Fibroblast of pulmonary artery (primary cell): ENCODE results near the gene WIF1.

Source experiments
- DNase-seq: peaks from one replicate; pipeline ENCODE4 v3.0.0-alpha.2; 2010; ENCODE audit warnings: low read depth
- H3K4me3 ChIP-seq: replicated peaks from 2 replicates; pipeline ENCODE4 v1.5.1; 2011; ENCODE audit warnings: low read depth, mild to moderate bottlenecking, control low read depth, low read length, moderate library complexity
- CTCF ChIP-seq: IDR thresholded peaks from 2 replicates; pipeline ENCODE4 v1.5.1; 2011; ENCODE audit warnings: mild to moderate bottlenecking, control low read depth, low read length, inconsistent platforms; ENCODE audit errors: missing control alignments

Gene WIF1

DNA sequence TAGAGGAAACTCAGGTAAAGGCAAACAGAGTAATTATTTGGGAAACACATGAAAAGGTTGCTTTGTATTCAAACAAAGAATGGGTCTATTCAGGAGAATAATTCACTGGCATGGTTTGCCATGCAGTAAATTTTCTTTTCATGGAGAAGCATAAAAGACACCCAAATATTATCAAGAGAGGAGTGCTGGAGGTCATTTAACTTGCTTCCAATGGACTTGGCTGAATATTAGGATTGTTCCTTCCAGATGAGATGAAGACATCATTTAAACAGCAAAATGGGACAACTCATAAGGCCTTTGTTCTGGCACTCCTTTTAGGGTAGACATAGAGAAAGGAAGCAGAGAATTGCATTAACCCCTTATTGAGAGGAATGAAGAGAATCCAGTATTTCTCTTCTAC is 38.7 kb downstream of the WIF1 start:
- H3K4me3 ChIP-seq = no peak overlapping the region
- no peak for DNase-seq
- TF ChIP-seq CTCF = no peak

DNA sequence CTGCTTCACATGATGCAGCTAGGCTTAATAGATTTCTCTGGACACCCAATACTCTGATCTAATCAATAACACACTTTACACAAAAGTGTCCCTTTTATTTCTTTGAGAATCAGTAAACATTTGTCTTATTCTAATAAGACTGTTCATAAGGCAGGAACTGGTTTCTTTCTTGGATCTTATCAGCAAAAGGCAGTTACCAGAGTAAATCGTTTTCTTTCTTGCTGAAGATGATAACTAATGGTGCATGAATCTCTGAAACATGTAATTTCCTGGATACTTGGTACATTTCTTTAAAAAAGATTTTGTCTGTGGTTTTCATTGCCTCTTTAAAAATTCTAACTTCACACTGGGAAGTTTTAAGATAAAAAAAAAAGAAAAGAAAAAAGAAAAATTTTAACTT is 39.6 kb downstream of the WIF1 start:
- no peak overlapping the region for H3K4me3 ChIP-seq
- no peak for DNase-seq
- TF ChIP-seq CTCF = no peak

DNA sequence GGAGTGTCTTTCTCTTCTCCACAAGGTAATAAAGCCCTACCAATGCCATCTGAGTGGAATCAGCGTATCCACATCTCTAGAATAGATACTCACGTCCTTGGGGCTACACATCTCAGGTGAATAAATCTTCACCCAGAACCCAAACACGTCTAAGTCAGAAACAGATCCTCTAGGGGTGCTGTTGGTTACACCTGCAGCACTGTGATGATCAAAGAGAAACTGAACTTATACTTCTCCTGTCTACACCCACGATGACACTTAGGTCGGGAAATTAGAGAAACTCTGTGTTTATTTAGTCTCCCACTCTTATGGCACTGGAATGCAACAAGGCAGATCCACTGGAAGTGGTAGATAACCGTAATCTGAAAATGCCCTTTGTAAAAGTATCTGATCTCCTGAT is 46.2 kb downstream of the WIF1 start:
- H3K4me3 ChIP-seq = no peak overlapping the region
- DNase-seq = no peak
- no peak for TF ChIP-seq CTCF

DNA sequence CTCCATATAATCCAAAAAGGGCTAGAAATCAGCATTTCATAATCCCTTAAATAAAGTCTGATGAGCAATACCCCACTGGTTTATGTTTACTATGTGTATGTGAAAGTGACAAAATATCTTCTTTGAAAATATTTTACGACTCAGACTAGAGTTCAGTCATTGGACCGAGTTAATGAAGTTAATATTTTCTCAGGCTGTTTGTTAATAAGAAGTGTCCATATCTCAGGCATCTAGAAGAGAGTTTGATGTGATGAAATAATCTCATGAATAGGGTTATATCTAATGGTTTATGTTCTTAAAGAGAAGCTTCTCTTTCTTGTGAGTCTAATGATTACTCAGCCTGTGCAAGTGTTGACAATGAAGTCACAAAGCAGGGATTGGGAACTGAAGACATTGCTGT is 51.8 kb downstream of the WIF1 start:
- TF ChIP-seq CTCF = no peak
- no peak overlapping the region for H3K4me3 ChIP-seq
- DNase-seq = no peak

- TF ChIP-seq CTCF = no peak
- DNase-seq = no peak
- no peak overlapping the region for H3K4me3 ChIP-seq
These were observed 53.7 kb downstream of the WIF1 start for GRCh38 chr12:65067383-65067782.

GRCh38 chr12:65055859-65056258 is 65.2 kb downstream of the WIF1 start:
- no peak for TF ChIP-seq CTCF
- no peak overlapping the region for H3K4me3 ChIP-seq
- no peak for DNase-seq

- no peak for DNase-seq
- no peak for TF ChIP-seq CTCF
- H3K4me3 ChIP-seq = no peak overlapping the region
These were observed 69.9 kb downstream of the WIF1 start for GRCh38 chr12:65051218-65051617.
